HG03139 (cell line): ENCODE data around the gene PASK.

Source experiments
- ATAC-seq: cut with Tn5 transposase; IDR thresholded peaks from one replicate; pipeline ENCODE4 v1.9.1; 2021; ENCODE audit not compliant: unreplicated experiment

PASK gene

GRCh38 chr2:241182126-241182525 lies 32.9 kb upstream of the PASK start:
- no peak for ATAC-seq

GRCh38 chr2:241180495-241180894 lies 31.2 kb upstream of the PASK start:
- no peak for ATAC-seq

GRCh38 chr2:241179899-241180298 lies 30.6 kb upstream of the PASK start:
- no peak for ATAC-seq

GRCh38 chr2:241178961-241179360 lies 29.7 kb upstream of the PASK start:
- no peak for ATAC-seq

GRCh38 chr2:241177526-241178334 lies 28.5 kb upstream of the PASK start:
- ATAC-seq = no peak

GRCh38 chr2:241173557-241173956 lies 24.3 kb upstream of the PASK start:
- ATAC-seq = no peak

DNA sequence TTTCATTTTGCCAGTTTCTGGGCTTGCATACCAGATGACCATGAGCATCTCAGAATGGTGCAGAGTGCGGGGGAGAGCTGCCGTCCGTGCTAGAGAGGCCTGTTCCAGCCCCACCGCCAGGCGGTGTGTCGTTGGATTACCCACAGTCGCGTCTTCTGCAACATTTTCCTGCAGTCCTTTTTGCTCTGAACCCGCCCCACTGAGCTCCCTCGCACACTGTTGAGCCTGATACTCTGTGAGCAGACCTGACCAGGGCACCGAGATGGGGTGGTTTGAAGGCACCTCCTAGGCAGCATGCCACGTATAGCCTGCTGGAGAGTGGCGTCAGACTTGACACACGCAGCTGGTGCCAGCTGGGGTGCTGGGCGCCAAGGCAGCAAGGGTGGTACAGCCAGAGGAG lies 19.1 kb upstream of the PASK start:
- ATAC-seq = no peak

DNA sequence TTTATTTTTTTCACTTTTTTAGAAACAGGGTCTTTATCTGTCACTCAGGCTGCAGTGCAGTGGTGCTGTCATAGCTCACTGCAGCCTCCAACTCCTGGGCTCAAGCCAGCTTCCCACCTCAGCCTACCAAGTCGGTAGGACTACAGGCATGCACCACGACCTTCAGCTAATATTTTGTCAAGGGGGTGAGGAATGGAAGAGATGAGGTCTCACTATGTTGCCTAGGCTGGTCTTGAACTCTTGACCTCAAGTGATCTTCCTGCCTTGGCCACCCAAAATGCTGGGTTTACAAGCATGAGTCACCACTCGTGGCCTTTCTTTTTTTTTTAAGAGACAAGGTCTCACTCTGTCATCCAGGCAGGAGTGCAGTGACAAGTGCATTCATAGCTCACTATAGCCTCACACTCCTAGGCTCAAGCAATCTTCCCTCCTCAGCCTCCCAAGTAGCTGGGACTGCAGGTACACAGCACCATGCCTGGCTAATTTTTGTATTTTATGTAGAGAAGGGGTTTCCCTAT lies 14.4 kb upstream of the PASK start:
- ATAC-seq = no peak

DNA sequence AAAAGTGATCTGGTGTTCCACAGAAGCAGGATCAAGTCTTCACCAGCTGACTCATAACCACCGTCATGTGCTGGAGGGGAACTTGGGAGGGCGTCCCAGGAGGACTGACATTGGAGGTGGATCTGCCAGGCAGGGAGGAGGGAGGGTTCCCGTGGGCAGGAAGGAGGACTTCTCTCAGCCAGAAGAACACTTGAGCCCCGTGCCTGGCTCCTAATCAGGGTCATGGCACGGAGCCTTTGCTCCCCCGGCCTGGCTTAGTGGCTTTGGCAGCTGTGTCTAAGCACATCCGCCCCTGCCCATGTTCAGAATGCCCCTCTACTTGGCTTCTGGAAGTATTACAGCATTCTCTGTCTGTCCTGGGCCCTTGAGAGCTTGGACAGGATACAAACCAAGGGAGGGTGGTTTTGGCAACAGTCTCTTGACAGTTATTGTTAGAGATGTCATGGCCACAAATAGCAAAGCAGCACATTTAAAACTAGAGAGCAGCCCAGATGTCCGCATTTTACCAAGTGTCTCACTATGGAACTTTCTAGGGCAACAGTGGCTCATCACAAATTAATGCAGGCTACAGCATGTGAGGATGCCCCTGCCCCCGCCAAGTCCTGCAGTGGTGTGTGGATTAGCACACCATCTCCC lies 12.5 kb upstream of the PASK start:
- no peak for ATAC-seq

GRCh38 chr2:241160318-241160717 lies 11.0 kb upstream of the PASK start:
- ATAC-seq = no peak

DNA sequence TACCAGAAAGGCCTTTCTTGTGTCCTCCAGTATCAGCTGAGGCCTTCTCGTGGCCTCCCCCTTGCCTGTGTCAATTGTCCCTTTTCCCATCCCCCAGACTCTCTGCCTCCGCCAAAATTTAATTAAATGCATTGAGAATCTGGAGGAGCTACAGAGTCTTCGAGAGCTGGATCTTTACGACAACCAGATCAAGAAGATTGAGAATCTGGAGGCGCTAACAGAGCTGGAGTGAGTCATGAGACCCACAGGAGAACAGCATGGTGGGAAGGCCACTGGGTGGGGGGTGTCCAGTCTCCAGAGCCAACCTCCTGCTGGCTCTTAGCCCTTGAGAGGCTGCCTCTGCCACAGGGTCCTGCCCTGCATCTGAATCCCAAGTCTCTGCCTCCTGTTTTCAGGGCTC lies 9.8 kb upstream of the PASK start:
- no peak for ATAC-seq

DNA sequence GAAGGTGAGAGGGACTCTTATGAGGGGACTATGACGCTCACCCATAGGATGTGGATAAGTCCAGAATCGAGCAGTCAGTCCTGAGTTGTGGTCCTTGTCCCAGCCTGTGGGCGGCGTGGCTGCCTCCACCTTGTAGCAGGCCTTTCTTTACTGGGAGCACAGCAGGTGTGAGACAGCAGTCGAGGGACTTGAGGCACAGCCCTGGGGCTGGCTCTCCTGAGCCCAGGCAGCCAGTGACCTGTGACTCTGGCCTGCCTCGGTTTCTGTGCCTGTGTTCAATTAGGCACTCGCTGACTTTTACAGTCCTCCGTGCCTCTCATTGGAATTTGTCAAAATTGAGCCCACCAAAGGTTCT lies 9.3 kb upstream of the PASK start:
- no peak for ATAC-seq

DNA sequence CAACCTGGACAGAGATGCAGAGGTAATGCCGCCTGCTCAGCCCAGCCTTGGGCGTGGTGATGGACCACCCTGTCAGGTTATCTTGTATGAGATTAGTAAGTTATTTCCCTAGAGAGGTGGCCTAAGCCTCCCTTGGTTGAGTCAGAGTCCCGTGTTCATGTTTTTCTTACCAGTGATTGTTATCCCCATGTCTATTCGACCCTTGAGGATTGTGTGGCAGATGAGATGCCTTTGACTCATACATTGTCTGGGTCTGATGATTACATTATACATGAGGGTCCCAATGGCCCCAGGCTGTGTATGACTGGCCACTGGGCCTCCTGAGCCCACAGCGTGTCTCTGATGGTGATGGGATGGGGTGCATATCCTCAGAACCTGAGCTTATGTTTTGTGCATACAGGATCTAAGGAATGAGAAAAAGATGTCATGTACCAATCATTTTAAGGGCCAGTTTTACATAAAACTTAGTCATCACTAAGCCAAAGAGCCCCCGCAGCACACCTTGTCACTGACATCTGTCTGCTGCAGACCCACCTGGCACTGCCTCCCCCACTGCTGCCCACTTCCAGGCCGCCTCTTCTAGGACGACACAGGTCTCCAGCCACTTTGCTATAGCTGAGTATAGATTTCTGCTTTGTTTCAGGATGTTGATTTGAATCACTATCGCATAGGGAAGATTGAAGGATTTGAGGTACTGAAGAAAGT lies 8.7 kb upstream of the PASK start:
- ATAC-seq = no peak

GRCh38 chr2:241156971-241157441 lies 7.7 kb upstream of the PASK start:
- ATAC-seq = no peak

- ATAC-seq = no peak
These were observed 6.7 kb upstream of the PASK start for GRCh38 chr2:241155936-241156335.

GRCh38 chr2:241154915-241155314 lies 5.6 kb upstream of the PASK start:
- no peak for ATAC-seq

GRCh38 chr2:241153616-241154015 lies 4.3 kb upstream of the PASK start:
- no peak for ATAC-seq

- ATAC-seq = no peak
These were observed 2.8 kb upstream of the PASK start for GRCh38 chr2:241151934-241152660.

DNA sequence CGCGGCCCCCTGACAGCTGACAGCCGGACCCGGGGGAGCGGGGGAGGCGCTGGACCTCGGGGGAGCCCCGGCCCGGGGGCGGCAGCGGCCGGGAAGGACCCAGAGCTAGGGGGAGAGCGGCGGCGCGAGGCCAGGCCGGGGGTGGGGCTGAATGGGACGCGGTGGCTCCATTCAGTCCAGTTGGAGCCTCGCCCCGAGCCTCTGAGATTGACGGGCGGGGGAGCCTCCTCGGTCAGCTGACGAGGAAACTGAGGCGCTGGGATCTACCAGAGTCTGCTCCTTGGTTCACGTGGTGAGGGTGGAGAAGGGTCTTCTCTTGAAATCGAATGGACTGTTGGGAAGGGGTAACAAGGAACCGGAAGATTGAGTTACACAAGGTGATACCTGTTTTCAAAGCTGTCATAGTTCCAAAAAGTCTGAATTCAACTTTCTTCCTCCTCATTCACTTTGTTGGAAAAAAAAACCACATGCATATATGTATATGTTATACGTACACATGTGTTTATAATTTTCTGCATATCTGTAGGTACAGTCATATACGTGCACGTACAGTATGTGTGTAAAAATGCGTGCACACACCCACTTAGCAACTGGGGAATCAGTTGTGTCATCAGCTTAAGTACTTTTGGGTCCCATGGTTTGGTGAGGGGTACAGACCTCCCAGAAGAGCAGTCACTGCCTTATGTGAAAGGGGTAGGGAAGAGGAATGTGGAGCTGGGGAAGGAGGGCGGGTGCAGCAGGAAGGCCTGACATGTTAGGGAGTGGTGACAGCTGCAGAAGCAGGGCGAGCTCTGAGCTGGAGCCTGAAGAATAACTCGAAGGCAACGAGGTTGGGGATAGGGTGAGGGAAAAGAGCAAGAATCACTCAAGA lies 1.6 kb upstream of the PASK start:
- ATAC-seq = no peak
